Lower leg skin (tissue), 3 donors: Measurements from ENCODE around the gene MRPL17.
"Not testable (repeated sequence)": the region's sequence is repeated elsewhere in the genome, so short reads cannot be mapped to it uniquely, and the experiment has no call there.

Source experiments
- CTCF ChIP-seq, 3 donors: fragments of 450-650 bp; IDR thresholded peaks; one replicate each; pipeline ENCODE4 v1.5.1; 2016; ENCODE audit warnings: antibody characterized with exemption in 3 of 3, mild to moderate bottlenecking in 3 of 3, moderate library complexity in 2 of 3
- POLR2A ChIP-seq, 2 donors: fragments of 450-650 bp; IDR thresholded peaks; one replicate each; pipeline ENCODE4 v1.6.1; 2016 to 2017; ENCODE audit warnings: antibody characterized with exemption in 2 of 2, mild to moderate bottlenecking in 1 of 2, moderate library complexity in 1 of 2

- not testable (repeated sequence) for TF ChIP-seq POLR2A, CTCF (IDR thresholded peaks at IDR 0.05)
Observed at GRCh38 chr11:6711552-6711951, 28.4 kb upstream of the MRPL17 start.
